GM18861 (cell line): Measurements from ENCODE around the gene NISCH.
"Not testable (repeated sequence)": the region's sequence is repeated elsewhere in the genome, so short reads cannot be mapped to it uniquely, and the experiment has no call there.

ENCODE experiments used
- ATAC-seq: cut with Tn5 transposase; IDR thresholded peaks from one replicate; pipeline ENCODE4 v1.9.1; 2021; ENCODE audit not compliant: unreplicated experiment

Gene NISCH

GRCh38 chr3:52524752-52525679 is 69.6 kb downstream of the NISCH start:
- ATAC-seq: no peak

GRCh38 chr3:52525680-52526561 is 70.5 kb downstream of the NISCH start:
- no peak for ATAC-seq

- not testable (repeated sequence) for ATAC-seq
These were observed 71.3 kb downstream of the NISCH start for GRCh38 chr3:52526671-52527038.

- no peak for ATAC-seq
These were observed 71.8 kb downstream of the NISCH start for GRCh38 chr3:52527039-52527731.

- ATAC-seq: no peak
These were observed 72.6 kb downstream of the NISCH start for GRCh38 chr3:52527732-52528585.

- ATAC-seq: no peak
These were observed 73.4 kb downstream of the NISCH start for GRCh38 chr3:52528586-52529375.

- no peak for ATAC-seq
These were observed 74.3 kb downstream of the NISCH start for GRCh38 chr3:52529376-52530333.

- ATAC-seq: no peak
These were observed 75.8 kb downstream of the NISCH start for GRCh38 chr3:52530918-52531826.

- ATAC-seq: no peak
These were observed 76.6 kb downstream of the NISCH start for GRCh38 chr3:52531860-52532516.

GRCh38 chr3:52532517-52532837 is 77.1 kb downstream of the NISCH start:
- ATAC-seq: no peak

GRCh38 chr3:52532838-52533622 is 77.6 kb downstream of the NISCH start:
- ATAC-seq: no peak

GRCh38 chr3:52533623-52534280 is 78.3 kb downstream of the NISCH start, which contains the start of gene NT5DC2:
NT5DC2 (minus strand) TSS chr3:52533857; CDS start chr3:52533737, 120 bp downstream.
- ATAC-seq: peak; percentile 23

GRCh38 chr3:52534281-52535183 is 79.1 kb downstream of the NISCH start:
- no peak for ATAC-seq

GRCh38 chr3:52535411-52536111 is 80.2 kb downstream of the NISCH start:
- no peak for ATAC-seq
